ENCODE results near the gene OCLN. TPM values are rescaled to one million over a fixed set of nuclear protein-coding genes. Genes with fewer than 3 reads are reported as not detected.

Gene OCLN
- total RNA-seq, 4 donors from 2014 or later, result 0.81 to 3.6 (median 2.6) TPM

GRCh38 chr5:69484891-69485290 lies 7.7 kb upstream of the OCLN start:
- Histone ChIP-seq H3K9me3 (no peaks in the 10 kb centered on the region), H3K27ac (no peak overlapping the region), H3K4me1 (no peaks in the 10 kb centered on the region), H3K4me3 (no peak overlapping the region), H3K27me3 (peaks cover 35% of the 10 kb centered on the region), H3K36me3 (no peaks in the 10 kb centered on the region)
- TF ChIP-seq POLR2AphosphoS5 (IDR thresholded peaks at IDR 0.05), result no peak
- no peak for TF ChIP-seq CTCF (IDR thresholded peaks at IDR 0.05)
- no peak for TF ChIP-seq POLR2A (IDR thresholded peaks at IDR 0.05)
- no peak for TF ChIP-seq EP300 (IDR thresholded peaks at IDR 0.05)
- ATAC-seq, result no peak
- WGBS, 2 donors (ENCODE audit: low coverage in 1 of 2), result 62 to 78% methylated on average over 4 to 6 of the region's 7 CpGs

GRCh38 chr5:69485471-69485870 lies 7.1 kb upstream of the OCLN start:
- no peak for ATAC-seq
- TF ChIP-seq POLR2AphosphoS5 (IDR thresholded peaks at IDR 0.05) (no peak), POLR2A (IDR thresholded peaks at IDR 0.05) (no peak)
- H3K27ac ChIP-seq, result no peak overlapping the region
- H3K9me3 ChIP-seq, result no peaks in the 10 kb centered on the region
- 67 to 75% methylated on average over 1 of the region's 1 CpG for whole genome bisulfite sequencing, 2 donors (ENCODE audit: low coverage in 1 of 2)
- H3K27me3 ChIP-seq, result peaks cover 35% of the 10 kb centered on the region
- no peaks in the 10 kb centered on the region for H3K36me3 ChIP-seq
- no peak overlapping the region for H3K4me3 ChIP-seq
- H3K4me1 ChIP-seq, result no peaks in the 10 kb centered on the region

- Histone ChIP-seq H3K36me3 (no peaks in the 10 kb centered on the region), H3K9me3 (no peaks in the 10 kb centered on the region), H3K27ac (no peak overlapping the region), H3K4me3 (no peak overlapping the region), H3K27me3 (peaks cover 68% of the 10 kb centered on the region), H3K4me1 (peaks cover 0 to 24% (median 15%) of the 10 kb centered on the region in 3 donors)
- WGBS, 2 donors (ENCODE audit: low coverage in 1 of 2), result 48 to 67% methylated on average over 1 to 4 of the region's 4 CpGs
- ATAC-seq, result no peak
- no peak for TF ChIP-seq CTCF (IDR thresholded peaks at IDR 0.05)
- TF ChIP-seq POLR2A (IDR thresholded peaks at IDR 0.05), result no peak
- TF ChIP-seq POLR2AphosphoS5 (IDR thresholded peaks at IDR 0.05), result no peak
- no peak for TF ChIP-seq EP300 (IDR thresholded peaks at IDR 0.05)
Observed at GRCh38 chr5:69489246-69489645, 3.3 kb upstream of the OCLN start.

GRCh38 chr5:69491027-69491426 lies 1.6 kb upstream of the OCLN start:
- Histone ChIP-seq H3K4me1 (peaks cover 0 to 26% (median 15%) of the 10 kb centered on the region in 3 donors), H3K36me3 (no peaks in the 10 kb centered on the region), H3K4me3 (no peak overlapping the region), H3K27me3 (peaks cover 75% of the 10 kb centered on the region), H3K27ac (no peak overlapping the region), H3K9me3 (no peaks in the 10 kb centered on the region)
- 32 to 46% methylated on average over 2 of the region's 2 CpGs for WGBS, 2 donors (ENCODE audit: low coverage in 1 of 2)
- TF ChIP-seq EP300 (IDR thresholded peaks at IDR 0.05), result no peak
- TF ChIP-seq CTCF (IDR thresholded peaks at IDR 0.05), result no peak
- no peak for TF ChIP-seq POLR2A (IDR thresholded peaks at IDR 0.05)
- TF ChIP-seq POLR2AphosphoS5 (IDR thresholded peaks at IDR 0.05), result no peak
- no peak for ATAC-seq

- TF ChIP-seq EP300 (IDR thresholded peaks at IDR 0.05), result no peak
- no peak for TF ChIP-seq POLR2AphosphoS5 (IDR thresholded peaks at IDR 0.05)
- TF ChIP-seq CTCF (IDR thresholded peaks at IDR 0.05), result no peak
- TF ChIP-seq POLR2A (IDR thresholded peaks at IDR 0.05), result no peak
- Histone ChIP-seq H3K27me3 (peaks cover 79% of the 10 kb centered on the region), H3K4me1 (peaks cover 0 to 26% (median 15%) of the 10 kb centered on the region in 3 donors), H3K9me3 (no peaks in the 10 kb centered on the region), H3K4me3 (peak overlapping the region in 1 of 2 donors; percentile 59), H3K27ac (no peak overlapping the region), H3K36me3 (no peaks in the 10 kb centered on the region)
- 7 to 11% methylated on average over 7 to 11 of the region's 17 CpGs for WGBS, 2 donors (ENCODE audit: low coverage in 1 of 2)
- ATAC-seq, result no peak
Observed at GRCh38 chr5:69491838-69492390, 676 bp upstream of the OCLN start.

Measured in gastroesophageal sphincter (tissue), 4 donors.